SIG-M5 treated with dmso at 0.1 percent for 504 hours (cell line): Measurements from ENCODE around the gene RUNDC3A.
A peak's percentile ranks its signal among the peaks of the same experiment; 100 is the strongest.
"Not testable (repeated sequence)": the region's sequence is repeated elsewhere in the genome, so short reads cannot be mapped to it uniquely, and the experiment has no call there.

Experiments used
- DNase-seq: peaks from one replicate; lab custom pipeline; 2025; ENCODE audit not compliant: unreplicated experiment; lab: John Stamatoyannopoulos, UW

RUNDC3A gene

DNA sequence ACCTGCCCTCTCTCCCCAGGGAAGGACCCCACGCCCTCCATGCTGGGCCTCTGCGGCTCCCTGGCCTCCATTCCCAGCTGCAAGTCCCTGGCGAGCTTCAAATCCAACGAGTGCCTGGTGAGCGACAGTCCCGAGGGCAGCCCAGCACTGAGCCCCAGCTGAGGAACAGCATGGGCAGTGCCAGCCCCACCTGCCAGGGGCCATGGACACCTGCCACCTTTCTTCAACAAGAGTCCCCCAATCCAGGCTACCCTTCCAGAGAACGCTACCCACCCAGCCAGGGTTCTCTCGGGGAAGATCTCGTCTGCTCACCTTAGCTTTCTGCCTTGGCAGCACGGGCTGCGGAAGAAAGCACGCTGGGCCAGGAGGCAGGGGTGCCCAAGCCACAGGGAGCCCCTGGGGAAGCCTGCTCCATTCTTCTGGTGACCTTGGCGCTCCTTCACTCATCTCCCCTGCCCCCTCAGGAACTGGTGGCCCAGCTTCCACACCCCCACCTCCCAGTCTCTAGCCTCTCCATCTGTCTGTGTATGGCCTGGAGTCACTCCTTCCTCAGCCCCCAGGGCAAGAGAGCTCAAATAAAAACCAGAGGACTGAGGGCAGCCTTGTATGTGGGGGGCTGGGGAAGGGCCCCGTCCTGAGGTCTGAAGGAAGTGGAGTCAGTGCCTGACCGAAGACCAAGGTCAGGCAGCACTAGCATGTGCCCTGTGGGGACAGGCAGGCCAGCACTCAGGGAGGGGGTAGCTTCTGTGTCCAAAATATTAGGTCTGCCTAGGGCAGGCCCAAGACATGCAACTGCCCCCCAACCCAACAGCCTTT lies 9.9 kb downstream of the RUNDC3A start:
- DNase-seq, result no peak

DNA sequence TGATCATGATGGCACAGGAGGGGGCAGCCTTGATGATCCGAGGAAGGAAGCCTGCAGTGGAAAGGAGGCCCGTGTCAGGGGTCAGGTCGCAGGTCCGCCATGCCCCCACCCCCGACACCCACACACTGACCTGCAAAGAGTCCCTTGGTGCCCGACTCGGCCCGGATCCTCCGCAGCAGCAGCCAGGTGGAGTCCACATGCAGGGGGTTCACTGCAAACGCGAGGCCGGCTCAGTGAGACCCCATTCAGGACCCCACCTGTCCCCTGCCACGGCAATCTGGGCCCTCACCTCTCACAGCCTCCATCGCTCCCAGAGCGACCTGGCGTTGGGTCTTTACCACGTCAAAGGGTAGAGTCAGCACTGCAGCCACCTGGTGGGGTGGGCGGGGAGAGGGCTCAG lies 11.7 kb downstream of the RUNDC3A start:
- DNase-seq, result no peak

DNA sequence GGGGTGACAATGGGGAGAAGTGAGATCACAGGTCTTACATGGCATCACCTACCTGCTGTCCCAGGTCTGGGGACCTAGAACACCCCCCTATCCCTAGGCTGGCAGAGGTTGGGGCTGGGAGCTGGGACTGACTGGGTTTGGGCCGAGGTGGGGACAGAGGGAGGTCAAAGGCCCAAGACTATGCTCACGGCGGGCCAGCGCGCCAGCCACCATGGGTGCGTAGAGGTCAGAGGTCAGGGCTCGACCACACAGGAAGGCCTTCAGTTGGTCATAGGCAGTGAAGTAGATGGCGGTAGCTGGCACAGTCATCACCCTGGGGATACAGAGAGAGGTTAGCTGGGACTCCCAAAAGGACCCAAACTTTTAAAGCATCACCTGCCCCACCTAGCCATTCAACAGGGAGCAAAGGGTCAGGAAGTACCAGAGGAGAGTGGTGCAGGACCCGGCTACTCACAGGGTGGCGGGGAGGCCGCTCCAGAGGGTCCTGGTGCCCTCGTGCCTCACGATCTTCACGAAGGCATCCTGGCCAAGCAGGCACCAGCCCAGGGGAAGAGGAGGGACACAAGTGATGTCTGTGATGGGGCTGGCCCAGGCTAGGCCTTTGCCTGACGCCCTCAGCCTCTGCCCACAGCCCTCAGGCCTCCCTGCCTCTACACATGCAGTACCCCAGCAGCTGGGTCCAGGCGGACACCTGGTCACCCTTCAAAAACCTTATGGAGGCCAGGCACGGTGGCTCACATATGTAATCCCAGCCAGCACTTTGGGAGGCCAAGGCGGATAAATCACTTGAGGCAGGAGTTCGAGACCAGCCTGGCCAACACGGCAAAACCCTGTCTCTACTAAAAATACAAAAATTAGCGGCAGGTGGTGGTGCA lies 13.1 kb downstream of the RUNDC3A start:
- DNase-seq, result no peak

DNA sequence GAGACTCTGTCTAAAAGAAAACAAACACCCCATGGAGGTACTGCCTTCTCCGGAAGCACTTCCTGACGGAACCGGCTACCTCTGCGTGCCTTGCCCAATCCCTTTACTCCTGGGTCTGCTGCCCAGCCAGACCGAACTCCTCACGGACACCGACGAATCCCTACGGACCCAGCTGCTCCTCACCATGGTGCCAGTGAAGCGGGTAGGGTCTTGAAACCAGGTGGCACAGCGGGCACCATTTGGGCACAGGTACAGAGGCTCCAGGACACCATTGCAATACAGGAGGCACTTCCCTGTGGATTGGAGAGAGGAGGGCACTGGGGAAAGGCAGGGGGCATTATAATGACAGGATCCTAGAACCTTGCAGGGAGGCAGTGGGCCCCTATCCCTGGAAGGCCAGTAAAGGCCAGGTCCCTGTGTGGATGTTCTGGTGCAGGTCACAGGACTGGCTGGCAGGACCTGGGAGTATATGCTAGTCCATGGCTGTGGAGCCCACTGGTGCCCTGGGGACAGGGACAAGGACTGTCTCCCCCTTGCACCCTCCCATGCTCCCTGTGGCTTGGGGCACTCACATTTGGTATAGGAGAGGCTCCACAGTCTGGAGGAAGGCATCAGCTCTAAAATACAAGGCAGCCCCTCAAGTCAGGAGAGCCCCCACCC lies 14.0 kb downstream of the RUNDC3A start:
- DNase-seq, result no peak

DNA sequence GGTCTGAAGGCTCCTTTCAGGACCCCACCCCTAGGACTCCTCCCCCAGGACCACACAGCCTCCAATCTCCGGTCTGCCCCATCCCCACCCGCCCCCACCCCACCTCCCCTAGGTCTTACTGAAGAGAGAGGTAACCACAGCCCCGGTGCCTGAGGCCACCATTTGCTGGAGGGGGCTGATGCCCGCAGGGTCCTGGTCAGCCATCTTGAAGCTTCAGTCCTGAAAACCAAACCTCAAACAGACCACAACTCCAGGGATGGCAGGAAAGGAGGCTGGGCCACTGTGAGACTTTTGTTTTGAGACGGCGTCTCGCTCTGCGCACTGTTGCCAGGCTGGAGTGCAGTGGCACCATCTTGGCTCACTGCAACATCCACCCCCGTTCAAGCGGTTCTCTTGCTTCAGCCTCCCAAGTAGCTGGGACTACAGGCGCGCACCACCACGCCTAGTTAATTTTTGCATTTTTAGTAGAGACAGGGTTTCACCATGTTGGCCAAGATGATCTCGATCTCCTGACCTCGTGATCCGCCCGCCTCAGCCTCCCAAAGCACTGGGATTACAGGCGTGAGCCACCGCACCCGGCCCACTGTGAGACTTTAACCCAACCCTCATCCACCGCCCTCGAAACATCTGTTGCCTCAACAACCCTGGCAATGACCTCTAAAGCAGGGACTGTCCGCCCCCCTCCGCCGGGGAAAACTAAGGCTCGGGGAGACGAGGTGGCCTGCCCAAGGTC lies 15.1 kb downstream of the RUNDC3A start:
- DNase-seq, result no peak

DNA sequence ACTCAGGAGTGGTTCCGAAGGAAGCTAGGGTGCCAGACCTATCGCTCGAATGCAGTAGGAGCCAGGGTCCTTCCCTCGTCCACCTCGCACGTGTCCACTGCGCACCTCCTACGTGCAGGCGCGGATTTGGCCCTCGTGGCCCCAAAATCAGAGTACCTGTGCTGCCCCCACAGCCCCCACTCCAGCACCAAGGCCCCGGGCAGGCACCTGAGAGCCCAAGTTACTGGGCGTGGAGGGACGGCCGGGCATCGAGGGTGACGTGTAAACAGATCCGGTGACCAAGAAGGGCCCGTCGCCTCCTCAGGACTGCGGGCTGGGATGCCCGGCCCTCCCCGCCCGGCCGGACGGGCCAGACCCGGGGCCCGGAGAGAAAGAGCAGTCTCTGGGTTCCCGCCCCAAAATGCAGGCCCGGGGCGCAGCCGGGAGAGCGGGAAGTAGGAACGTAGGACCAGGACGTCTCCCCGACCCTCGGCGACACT lies 15.7 kb downstream of the RUNDC3A start:
- no peak for DNase-seq

DNA sequence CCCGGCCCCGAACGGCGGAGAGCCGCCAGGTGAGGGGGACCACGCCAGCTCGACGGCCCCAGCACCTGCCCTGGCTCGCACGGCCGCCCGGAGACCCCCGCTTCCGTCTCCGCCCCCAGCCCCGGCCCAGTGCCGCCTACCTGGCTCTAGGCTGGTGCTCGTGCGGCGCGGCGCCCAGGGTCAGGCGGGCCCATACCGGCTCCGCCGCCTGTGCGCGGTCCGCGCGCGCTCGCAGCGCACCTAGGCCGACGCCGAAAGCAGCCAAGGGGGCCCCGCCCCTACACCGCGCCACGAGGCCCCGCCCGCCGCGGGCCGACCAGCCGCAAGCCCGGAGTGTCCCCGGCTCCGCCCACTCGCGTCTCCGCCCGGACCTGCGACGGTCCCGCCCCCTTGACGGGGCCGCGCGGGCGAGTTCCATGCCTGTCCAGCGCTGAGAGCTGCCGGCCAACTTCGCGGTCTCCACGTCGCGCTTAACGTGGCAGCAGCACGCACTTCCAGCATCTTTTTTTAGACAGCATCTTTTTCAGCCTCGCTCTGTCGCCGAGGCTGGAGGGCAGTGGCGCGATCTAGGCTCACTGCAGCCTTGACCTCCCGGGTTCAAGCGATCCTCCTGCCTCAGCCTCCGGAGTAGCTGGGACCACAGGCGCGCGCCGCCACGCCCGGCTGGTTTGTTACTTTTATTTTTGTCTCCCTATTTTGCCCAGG lies 16.3 kb downstream of the RUNDC3A start, which contains the start of gene SLC25A39:
Gene SLC25A39 (minus strand): TSS at position 253 of the 705 bp plus-strand sequence. CDS start 1,261 bp downstream, outside the sequence.
- DNase-seq, result peak; percentile 86

DNA sequence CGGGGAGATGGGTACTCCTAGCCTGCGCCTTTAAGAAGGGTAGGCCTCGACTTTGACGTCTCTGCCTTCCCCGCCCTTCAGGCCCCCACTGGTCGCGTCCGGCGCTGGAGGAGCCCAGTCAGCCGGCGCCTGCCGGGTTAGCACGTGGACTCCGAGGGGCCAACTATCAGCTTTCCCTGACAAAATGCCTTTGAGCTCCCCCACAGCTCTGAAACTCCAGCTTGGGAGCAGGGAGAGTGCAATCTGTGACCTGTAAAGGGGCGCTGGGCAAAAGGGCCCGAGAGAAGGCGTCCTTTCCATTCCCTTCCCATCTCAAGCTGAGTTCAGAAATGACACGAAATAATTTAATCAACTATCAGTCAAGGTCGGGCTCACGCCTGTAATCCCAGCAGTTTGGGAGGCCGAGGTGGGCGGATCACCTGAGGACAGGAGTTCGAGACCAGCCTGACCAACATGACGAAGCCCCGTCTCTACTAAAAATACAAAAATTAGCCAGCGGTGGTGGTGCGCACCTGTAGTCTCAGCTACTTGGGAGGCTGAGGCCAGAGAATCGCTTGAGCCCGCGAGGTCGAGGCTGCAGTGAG lies 18.6 kb downstream of the RUNDC3A start:
- peak; percentile 97 for DNase-seq

DNA sequence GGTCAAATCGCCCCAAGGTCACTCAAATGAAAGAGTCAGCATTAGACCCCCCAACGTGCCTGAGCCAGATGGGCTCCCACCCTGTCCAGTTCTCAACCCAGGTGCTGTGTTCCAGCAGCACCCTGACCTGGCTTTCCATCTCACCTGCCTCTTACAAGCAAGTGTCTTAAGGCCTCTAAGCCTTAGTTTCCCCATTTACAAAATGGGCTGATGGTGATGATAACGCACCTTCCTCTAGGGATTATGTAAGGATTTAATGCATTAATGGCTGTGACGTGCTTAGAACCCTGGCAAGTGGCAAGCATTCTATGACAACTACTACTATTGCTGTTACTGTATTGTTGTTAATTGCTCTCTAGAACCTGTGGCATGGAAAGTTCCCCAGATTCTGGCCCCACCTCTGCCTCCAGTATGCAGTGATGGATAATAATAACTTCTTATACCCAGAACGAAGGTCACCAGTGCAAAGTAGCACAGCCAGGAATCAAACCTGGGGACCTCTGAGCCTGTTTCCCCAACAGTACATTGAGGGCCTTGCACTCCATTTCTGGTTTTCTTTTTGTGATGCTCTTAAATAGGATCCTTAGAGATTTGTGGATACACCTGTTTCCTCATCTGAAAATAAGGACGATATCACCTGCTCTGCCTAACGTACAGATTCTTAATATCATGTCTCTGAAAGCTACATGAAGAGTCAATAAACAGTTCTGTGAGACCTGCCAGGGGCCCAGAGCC lies 19.5 kb downstream of the RUNDC3A start:
- no peak for DNase-seq

DNA sequence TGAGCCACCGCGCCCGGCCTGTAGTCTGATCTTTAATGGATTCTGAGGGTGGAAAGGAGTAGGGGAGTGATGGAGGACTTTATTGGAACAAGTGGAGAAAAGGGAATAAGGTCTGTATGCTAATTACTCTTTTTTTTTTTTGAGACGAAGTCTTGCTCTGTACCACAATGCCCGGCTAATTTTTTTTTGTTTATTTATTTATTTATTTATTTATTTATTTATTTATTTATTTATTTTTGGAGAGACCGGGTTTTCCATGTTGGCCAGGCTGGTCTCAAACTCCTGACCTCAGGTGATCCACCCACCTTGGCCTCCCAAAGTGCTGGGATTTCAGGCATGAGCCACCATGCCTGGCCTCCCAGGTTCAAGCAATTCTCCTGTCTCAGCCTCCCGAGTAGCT lies 21.1 kb downstream of the RUNDC3A start:
- DNase-seq, result not testable (repeated sequence)

DNA sequence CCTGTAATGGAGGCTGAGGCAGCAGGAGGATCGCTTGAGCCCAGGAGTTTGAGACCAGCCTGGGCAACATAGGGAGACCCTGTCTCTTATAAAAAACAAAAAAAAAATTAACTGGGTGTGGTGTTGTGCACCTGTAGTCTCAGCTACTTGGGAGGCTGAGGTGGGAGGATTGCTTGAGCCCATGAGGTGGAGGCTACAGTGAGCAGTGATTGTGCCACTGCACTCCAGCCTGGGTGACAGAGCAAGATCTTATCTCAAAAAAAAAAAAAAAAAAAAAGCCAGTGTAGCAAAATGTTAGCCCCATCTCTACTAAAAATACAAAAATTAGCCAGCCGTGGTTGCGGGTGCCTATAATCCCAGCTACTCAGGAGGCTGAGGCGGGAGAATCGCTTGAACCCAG lies 21.9 kb downstream of the RUNDC3A start:
- DNase-seq, result not testable (repeated sequence)

DNA sequence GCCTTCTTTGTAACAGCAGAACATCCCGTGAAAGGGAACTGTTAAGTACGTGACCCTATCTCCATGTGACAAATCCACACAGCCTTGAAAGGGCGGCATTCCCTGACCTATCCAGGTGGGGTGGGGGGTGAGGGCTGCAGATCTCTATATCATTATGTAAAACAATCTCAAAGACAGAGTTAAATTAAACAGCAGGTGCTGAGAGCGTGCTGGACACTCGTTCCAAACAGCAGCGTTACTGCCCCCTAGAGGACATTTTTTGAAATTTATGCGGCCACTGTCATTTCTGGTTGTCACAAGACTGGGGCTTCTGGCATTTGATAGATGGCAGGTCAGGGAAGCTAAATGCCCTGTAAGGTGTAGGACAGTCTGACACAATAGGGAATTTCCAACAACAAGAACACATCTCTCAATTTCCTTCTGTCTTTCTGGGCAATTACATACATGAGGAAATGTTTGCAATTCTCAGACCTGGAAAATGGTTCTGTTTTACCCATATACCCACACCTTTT lies 22.9 kb downstream of the RUNDC3A start:
- peak; percentile 76 for DNase-seq

DNA sequence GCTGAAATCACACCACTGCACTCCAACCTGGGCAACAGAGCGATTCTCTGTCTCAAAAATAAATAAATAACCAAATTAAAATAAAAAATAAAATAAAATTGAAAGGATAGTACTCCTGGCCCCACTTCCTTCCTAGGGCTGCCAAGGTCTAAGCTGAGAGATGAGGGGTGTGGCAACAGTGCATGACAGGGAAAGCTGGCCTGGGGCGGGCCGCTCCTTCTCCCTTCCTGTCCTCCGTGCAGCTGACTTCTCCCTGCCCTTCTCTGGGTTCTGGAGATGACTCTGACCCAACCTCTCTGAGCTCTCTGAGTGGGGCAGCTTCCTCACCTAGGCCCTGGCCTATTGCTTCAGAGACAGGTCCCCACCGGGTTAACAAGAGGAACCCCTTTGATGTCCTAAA lies 25.0 kb downstream of the RUNDC3A start:
- peak; percentile 85 for DNase-seq

DNA sequence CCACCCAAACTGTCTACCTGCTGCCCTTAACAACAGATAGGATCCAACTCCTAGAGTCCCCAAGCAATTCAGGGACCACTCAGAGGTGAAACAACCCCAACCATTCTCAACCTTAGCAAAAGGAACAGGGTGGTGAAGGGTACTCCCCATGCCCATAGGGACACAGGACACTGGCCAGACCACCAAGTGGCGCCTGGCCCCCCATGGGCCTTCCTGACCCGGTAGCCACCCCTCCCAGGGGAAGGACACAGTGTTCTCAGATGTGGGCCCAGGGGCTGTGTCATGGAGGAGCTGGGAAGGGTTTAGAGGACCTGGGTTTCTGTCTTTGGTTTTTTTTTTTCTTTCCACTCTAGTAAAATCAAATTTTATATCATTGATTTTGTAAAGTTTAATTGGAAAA lies 25.9 kb downstream of the RUNDC3A start:
- no peak for DNase-seq

DNA sequence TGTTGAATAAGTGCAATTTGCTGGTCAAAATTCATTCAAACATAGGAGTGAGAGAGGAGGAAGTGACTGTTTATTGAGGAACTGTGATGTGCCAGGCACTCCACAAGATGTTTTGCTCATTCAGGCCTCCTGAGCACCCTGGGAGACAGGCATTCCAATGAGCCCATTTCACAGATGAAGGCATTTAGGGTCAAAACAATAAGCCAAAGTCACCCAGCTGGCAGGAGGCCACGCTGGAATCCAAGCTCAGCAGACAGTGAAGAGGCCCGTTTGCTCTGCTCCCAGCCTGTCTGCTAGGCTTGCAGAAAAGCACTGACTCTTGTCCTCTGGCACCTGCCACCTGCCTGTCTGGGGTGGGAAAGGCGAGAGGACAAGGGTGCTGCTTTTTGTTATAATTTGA lies 26.3 kb downstream of the RUNDC3A start:
- DNase-seq, result peak; percentile 48

DNA sequence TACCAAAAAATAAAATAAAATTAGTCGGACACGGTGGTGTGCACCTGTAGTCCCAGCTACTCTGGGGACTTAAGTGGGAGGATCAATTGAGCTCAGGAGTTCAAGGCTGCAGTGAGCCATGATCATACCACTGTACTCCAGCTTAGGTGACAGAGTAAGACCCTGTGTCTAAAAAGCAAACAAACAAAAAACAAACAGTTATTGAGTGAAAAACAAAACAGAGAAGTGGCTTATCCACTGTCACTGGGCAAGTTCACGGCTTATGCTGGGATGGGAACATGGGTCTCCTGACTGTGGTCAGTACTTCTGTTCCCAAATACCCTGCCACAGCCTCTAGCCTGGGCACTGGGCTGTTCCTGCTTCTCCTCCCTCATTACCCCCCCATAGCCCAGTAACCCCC lies 27.2 kb downstream of the RUNDC3A start:
- DNase-seq, result no peak

DNA sequence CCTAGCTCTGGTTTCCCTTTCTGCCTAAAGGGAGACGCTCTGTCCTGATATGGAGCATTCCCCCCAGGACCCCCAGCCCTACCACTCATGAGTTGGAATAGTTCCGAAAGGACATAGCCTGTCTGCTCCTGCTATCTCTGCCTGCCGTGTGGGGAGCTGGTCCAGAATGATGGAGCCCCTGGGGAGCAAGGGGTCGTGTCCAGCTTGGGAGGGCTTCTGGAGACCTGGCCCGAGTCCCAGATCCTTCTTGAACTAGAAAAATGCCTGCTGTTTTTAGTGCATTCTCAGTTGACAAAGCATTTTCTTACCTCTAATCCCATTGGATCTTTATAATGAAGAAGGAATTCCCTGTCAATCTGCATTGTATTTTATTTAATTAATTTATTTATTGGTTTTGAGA lies 27.6 kb downstream of the RUNDC3A start:
- DNase-seq, result no peak

DNA sequence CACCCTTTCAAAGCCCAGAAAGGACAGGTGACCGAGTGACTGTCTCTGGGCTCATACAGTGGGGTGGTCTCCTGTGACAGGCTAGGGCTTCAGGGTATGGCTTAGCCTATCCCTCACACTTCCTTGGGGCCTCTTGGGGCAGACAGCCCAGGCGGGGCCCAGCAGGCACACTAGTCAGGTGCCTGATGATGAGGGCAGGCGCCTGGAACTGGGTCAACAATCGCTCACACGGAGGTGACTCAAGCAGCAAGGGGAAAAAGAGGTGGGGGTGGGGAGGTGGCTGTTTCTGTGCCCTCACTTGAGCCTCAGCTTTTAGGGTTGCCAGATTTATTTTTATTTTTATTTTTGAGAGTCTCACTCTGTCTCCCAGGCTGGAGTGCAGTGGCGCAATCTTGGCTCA lies 30.3 kb downstream of the RUNDC3A start:
- no peak for DNase-seq

DNA sequence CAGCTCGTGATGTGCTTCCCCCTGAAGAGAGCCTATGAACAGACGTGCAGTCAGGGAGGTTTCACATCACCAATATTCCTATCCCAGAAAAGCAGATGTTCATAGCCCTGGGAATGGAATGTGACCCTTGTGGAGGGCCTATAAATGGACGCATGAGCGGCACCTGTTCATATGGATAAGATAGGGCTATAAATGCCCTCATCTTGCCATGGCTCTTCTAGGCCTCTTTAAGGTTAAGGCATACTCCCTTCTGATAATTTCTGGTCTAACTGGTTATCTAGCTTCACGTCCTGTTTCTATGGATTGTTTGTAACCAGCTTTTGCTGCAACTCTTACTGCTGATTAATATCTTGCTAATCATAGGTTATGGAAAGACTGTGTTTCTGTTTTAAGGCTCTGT lies 32.2 kb downstream of the RUNDC3A start:
- not testable (repeated sequence) for DNase-seq
